ENCODE measurements around the gene TM9SF4. TPM values are rescaled to one million over a fixed set of nuclear protein-coding genes. Genes with fewer than 3 reads are reported as not detected.
"Not testable (repeated sequence)": the region's sequence is repeated elsewhere in the genome, so short reads cannot be mapped to it uniquely, and the experiment has no call there.

Gene TM9SF4
- total RNA-seq, 1 donor from 2014 or later, result 46.0 TPM

- Mint-ChIP-seq H3K4me1 (ENCODE audit: unreplicated experiment) (no peaks in the 10 kb centered on the region), H3K27ac (ENCODE audit: unreplicated experiment) (no peak overlapping the region), H3K36me3 (ENCODE audit: low read depth, unreplicated experiment) (peaks cover 9% of the 10 kb centered on the region), H3K9me3 (ENCODE audit: unreplicated experiment) (no peaks in the 10 kb centered on the region), H3K4me3 (ENCODE audit: unreplicated experiment) (no peak overlapping the region), H3K27me3 (ENCODE audit: unreplicated experiment) (no peaks in the 10 kb centered on the region)
- DNase-seq (ENCODE audit: low spot score), result no peak
- TF ChIP-seq CTCF (IDR thresholded peaks at IDR 0.05; ENCODE audit: unreplicated experiment), result no peak
Measured at GRCh38 chr20:32119734-32120133, 10.2 kb downstream of the TM9SF4 start.

- H3K9me3 Mint-ChIP-seq (ENCODE audit: unreplicated experiment); H3K4me1 Mint-ChIP-seq (ENCODE audit: unreplicated experiment); DNase-seq (ENCODE audit: low spot score); H3K27me3 Mint-ChIP-seq (ENCODE audit: unreplicated experiment); H3K4me3 Mint-ChIP-seq (ENCODE audit: unreplicated experiment); H3K27ac Mint-ChIP-seq (ENCODE audit: unreplicated experiment); H3K36me3 Mint-ChIP-seq (ENCODE audit: low read depth, unreplicated experiment): not testable (repeated sequence)
Measured at GRCh38 chr20:32121908-32122307, 12.4 kb downstream of the TM9SF4 start.

- peaks cover 2% of the 10 kb centered on the region for H3K27me3 Mint-ChIP-seq (ENCODE audit: unreplicated experiment)
- no peak overlapping the region for H3K27ac Mint-ChIP-seq (ENCODE audit: unreplicated experiment)
- H3K9me3 Mint-ChIP-seq (ENCODE audit: unreplicated experiment), result no peaks in the 10 kb centered on the region
- H3K36me3 Mint-ChIP-seq (ENCODE audit: low read depth, unreplicated experiment), result peaks cover 9% of the 10 kb centered on the region
- H3K4me1 Mint-ChIP-seq (ENCODE audit: unreplicated experiment), result peaks cover 4% of the 10 kb centered on the region
- no peak for DNase-seq (ENCODE audit: low spot score)
- no peak overlapping the region for H3K4me3 Mint-ChIP-seq (ENCODE audit: unreplicated experiment)
- TF ChIP-seq CTCF (IDR thresholded peaks at IDR 0.05; ENCODE audit: unreplicated experiment), result no peak
Measured at GRCh38 chr20:32123088-32123487, 13.6 kb downstream of the TM9SF4 start.

- Mint-ChIP-seq H3K9me3 (ENCODE audit: unreplicated experiment) (no peaks in the 10 kb centered on the region), H3K27me3 (ENCODE audit: unreplicated experiment) (peaks cover 2% of the 10 kb centered on the region), H3K36me3 (ENCODE audit: low read depth, unreplicated experiment) (peaks cover 9% of the 10 kb centered on the region), H3K4me1 (ENCODE audit: unreplicated experiment) (peaks cover 4% of the 10 kb centered on the region), H3K4me3 (ENCODE audit: unreplicated experiment) (no peak overlapping the region), H3K27ac (ENCODE audit: unreplicated experiment) (no peak overlapping the region)
- TF ChIP-seq CTCF (IDR thresholded peaks at IDR 0.05; ENCODE audit: unreplicated experiment), result no peak
- no peak for DNase-seq (ENCODE audit: low spot score)
Measured at GRCh38 chr20:32124916-32125454, 15.5 kb downstream of the TM9SF4 start.

- H3K27ac Mint-ChIP-seq (ENCODE audit: unreplicated experiment), result no peak overlapping the region
- H3K9me3 Mint-ChIP-seq (ENCODE audit: unreplicated experiment), result no peaks in the 10 kb centered on the region
- no peak for TF ChIP-seq CTCF (IDR thresholded peaks at IDR 0.05; ENCODE audit: unreplicated experiment)
- DNase-seq (ENCODE audit: low spot score), result no peak
- no peak overlapping the region for H3K4me3 Mint-ChIP-seq (ENCODE audit: unreplicated experiment)
- peaks cover 2% of the 10 kb centered on the region for H3K27me3 Mint-ChIP-seq (ENCODE audit: unreplicated experiment)
- peaks cover 9% of the 10 kb centered on the region for H3K36me3 Mint-ChIP-seq (ENCODE audit: low read depth, unreplicated experiment)
- H3K4me1 Mint-ChIP-seq (ENCODE audit: unreplicated experiment), result peaks cover 4% of the 10 kb centered on the region
Measured at GRCh38 chr20:32125506-32125905, 16.0 kb downstream of the TM9SF4 start.
